CD4-positive, alpha-beta T cell treated with Interleukin-10 for 1 hour (primary cell): ENCODE data around the gene ZNF608.

ENCODE experiments used
- DNase-seq: peaks from one replicate; pipeline ENCODE4 v3.0.0-alpha.2; 2020

The ZNF608 gene, protein sequence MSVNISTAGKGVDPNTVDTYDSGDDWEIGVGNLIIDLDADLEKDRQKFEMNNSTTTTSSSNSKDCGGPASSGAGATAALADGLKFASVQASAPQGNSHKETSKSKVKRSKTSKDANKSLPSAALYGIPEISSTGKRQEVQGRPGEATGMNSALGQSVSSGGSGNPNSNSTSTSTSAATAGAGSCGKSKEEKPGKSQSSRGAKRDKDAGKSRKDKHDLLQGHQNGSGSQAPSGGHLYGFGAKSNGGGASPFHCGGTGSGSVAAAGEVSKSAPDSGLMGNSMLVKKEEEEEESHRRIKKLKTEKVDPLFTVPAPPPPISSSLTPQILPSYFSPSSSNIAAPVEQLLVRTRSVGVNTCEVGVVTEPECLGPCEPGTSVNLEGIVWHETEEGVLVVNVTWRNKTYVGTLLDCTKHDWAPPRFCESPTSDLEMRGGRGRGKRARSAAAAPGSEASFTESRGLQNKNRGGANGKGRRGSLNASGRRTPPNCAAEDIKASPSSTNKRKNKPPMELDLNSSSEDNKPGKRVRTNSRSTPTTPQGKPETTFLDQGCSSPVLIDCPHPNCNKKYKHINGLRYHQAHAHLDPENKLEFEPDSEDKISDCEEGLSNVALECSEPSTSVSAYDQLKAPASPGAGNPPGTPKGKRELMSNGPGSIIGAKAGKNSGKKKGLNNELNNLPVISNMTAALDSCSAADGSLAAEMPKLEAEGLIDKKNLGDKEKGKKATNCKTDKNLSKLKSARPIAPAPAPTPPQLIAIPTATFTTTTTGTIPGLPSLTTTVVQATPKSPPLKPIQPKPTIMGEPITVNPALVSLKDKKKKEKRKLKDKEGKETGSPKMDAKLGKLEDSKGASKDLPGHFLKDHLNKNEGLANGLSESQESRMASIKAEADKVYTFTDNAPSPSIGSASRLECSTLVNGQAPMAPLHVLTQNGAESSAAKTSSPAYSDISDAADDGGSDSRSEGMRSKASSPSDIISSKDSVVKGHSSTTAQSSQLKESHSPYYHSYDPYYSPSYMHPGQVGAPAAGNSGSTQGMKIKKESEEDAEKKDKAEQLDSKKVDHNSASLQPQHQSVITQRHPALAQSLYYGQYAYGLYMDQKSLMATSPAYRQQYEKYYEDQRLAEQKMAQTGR (N-terminal part only)

DNA sequence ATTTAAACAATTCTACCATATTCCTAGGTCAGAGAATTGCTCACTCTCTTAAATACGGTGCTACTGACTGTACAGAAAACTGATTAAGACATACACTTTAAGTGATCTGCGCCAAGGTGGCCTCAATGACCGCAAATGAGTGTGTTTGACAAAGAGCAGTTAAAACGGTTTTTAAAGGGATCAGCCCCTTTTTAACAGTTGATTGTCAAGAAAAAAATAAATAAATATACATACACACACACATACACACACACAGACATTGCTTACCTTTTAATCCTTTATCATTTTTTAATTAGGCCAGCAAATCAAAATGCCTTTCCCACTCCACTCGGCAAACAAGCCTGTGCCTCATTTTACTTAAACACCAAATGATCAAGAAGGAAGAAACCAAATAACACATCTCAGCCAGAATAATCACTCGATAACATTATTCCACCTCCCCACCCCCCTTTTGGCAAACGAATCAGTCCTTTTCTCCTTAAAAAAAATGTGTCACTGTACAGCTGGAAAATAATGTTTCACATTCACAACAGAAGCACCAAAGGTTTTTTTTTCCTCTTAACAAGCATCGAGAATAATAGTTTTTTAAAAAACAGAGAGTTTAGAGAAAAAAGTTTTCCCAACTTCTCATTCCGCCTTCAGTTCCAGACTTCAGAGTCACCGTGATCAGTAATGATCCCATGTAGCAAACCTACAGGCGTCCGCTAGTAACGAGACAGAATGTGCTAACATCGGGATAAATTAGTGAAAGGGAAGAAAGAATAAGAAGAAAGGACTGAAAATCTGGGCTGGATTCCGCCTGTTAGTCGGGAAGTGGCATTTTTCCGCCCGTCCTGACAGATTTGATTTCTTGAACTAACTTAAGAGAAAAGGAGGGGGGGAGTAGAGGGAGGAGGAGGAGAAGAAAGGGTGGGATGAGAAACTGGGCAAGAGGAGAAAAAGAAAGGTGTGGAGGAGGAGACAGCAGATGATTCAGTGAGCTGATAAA, at the start of gene ZNF608:
Gene ZNF608, minus strand, starts transcription at position 712 of the 988 bp plus-strand sequence. CDS start 1,650 bp downstream, outside the sequence.
- no peak for DNase-seq

DNA sequence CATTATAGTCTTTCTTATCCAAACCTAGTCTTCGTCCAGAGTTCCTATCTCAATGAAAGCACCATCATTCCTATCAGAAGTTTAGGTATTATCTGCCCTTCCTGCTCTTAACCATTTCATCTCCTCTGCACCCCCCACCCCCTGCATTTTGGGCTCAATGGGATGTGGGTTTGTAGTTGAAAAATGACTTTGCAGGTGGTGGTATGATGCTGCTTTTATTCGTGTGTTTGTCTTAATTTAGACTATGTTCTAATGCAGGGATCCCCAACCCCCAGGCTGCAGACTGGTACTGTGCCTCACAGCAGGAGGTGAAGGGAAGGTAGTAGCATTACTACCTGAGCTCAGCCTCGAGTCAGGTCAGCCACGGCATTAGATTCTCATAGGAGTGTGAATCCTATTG, 49.4 kb upstream of the ZNF608 start:
- DNase-seq = no peak

DNA sequence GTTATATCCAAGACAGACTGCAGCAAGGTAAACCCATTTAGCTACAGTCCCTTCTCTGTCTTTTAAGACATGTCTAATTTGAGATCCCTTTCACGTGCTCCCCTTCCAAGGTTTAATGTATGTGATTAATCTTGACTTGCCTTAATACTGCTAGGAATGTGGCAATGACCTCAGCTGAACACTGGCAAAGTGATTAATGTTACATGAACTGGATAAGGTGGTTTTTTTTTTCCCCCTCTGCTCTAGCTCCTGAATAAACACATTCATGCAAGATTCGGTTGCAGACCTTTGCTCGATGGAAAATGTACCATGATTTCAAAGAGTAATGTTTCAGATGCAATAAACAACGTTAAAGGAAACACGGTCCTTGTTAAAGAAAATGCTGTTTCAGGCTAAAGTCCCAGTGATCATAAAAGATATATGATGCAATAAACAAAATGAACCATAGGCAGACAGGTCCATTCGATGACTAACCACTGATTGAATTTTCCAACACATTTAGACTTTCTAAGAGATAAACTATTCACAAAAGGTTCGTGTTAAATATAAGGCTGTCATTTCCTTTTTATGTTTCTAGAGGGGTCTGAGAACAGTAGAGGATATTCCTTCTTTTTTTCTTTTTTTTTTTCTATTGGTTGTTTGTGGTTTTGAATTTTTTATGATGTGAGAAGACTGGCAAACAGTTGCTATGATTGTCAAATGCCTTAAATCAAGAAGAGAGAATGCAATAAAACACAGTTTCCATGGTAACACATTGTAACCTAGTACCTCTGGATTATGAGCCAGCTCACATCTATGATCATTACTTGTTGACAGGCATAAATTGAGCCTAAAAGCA, 44.7 kb upstream of the ZNF608 start:
- no peak for DNase-seq

DNA sequence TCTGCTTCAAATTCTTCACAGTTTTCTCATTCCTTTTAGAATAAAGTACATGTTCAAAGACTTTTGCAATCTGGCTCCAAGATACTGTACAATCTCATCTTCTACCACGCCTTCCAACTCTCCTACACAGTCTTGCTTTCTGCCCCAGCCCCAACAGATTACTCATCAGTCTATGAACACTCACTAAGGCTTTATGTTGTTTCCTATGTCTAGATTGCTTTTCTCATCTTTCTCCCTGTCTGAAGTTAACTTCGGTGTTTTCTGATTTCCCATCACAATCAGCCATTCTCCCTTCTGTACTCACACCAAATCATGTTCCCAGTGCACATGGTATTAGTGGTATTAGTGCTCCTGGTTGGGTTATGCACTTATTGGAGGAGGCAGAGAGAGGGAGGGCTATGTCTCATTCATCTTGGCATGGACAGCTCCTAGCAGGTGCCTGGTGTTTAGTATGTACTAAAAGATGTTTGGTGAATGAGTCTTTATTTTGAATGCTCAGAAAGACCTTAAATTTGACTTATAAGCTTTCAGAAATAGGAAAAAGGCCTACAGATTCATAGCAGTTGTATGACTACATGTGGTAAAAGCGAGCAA, 44.0 kb upstream of the ZNF608 start:
- no peak for DNase-seq

DNA sequence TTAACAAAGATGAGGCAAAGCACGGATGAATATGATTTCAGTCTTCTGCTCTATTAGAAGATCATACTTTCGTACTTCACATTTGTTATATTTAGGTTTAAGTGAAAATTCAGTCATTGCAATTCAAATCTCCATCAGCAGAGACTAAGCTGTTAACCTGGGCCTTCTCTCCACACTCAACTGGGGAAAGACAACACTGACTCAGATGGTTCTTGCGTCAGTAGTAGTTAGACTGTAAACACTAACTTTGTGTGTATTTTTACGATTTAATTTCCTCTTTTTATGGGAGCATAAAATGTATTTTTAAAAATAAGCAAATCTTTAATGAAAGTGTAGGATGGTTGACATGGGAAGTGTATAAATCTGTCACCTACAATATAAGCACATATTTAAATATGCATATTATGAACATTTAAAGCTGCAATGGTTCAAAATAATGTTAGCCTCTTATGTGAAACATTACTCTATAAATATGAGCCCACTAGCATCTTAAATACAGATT, 42.7 kb upstream of the ZNF608 start:
- no peak for DNase-seq

DNA sequence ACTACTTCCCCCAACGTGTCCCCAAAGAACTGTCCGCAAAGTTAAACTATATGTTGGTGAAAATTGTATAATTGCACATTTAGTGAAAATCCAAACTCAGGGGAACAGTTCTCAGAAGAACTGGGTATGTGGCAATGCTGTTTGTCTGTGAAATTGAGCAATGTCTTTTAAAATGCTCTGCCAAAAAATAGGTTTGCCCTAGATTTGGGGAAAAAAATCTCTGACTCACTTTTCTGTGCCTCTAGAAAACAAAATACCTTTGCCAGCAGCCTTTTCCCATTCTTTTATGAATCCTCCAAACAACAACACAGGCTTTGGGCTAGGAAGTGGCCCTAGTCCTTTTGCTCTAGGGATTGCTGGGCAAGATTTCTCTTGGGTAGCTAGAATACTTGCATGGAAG, 37.4 kb upstream of the ZNF608 start:
- DNase-seq = no peak

DNA sequence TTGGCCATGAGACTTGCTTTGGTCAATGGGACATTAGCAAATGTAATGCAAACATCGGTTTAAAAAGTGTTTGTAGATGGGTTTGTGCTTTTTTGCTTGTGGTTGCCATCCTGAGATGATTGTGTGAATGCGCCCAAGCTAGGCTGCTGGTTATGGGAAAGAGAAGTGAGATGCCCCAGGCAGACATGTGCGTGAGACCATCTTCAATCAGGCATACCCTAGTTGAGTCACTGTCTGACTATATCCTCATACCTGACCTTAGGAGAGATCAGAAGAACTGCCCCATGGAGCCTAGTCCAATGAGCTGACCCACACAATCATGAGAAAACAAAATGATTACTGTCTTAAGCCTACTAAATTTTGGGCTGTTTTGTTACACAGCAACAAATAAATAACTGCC, 36.8 kb upstream of the ZNF608 start:
- DNase-seq = no peak

DNA sequence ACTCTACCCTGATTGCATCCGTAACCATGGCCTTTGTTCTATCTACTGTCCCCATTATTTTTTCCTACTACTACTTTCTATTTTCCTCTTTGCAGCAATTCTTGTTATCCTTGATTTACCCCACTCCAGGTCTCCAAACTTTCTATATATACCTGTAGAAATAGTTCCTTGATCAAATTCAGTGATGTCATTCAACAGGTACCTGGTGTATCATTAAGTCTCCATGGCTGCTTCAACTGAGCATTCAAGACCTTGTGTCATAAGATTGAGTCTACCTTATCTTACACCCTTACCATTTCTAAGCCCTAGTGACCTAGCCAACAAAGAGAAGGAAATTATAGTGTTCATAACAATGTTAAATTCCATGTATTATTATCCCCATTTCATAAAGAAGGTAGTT, 35.8 kb upstream of the ZNF608 start:
- no peak for DNase-seq

DNA sequence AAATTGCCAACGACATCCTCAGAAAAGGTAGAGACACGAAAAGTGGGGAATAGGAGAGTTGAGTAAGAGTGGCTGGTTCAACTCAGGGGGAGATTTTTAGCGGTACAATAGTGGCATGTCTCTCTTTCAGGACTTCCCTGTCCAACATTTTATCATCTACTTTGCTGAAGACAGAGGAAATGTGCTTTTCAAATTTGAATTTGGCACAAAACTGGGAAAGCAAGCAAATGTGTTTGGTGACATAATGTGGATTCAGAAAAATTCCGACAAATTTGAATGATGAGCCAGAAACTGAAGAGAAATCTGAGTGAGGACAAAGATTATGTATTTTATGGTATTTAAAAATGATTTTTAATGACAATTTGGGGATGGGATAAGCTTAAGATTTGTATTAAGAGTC, 33.6 kb upstream of the ZNF608 start:
- DNase-seq = no peak

DNA sequence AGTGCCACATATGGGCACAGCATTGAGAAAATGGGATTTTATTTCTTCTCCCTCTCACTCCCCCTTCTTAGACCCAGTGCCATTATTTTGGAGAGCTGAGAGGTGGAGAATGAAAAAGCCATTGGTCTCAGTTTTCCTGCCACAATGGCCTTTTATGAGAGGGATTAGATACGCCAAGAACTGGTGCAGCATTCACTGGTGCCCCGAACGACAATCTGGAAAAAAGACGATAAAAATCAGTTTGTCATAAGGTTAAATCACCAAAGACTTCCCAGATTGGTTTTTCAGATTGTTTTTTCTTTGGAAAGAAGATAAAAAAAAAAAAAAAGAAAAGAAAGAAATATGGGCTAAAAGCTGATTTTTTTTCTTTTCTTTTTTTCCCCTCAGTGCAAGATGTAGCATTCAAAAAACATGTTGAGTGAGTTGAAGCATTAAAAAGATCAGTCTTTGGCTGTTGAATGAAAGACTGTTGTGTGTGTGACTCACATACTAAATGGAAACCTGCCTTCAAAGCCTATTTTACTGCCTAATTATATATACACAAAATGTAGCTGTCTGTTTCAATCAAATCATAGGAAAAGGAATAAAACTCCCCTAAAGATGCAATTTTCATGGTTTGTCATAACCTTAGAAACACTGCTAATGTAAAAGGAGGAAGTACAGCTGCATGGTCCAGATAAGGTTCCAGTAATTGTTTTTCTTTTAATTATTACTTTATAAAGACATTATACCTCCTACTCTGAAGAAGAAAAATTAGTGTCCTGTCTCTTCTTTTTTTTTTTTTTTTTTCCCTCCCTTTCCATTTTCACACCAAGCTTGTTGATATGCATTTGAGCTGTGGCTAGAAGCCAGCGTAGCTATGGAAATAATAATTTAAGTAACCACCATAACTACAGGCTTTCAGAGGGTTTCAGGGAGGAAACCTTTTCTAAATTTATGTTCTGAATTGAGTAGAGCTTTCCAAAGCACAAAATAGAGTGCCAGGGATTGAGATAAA, 27.2 kb upstream of the ZNF608 start:
- no peak for DNase-seq

DNA sequence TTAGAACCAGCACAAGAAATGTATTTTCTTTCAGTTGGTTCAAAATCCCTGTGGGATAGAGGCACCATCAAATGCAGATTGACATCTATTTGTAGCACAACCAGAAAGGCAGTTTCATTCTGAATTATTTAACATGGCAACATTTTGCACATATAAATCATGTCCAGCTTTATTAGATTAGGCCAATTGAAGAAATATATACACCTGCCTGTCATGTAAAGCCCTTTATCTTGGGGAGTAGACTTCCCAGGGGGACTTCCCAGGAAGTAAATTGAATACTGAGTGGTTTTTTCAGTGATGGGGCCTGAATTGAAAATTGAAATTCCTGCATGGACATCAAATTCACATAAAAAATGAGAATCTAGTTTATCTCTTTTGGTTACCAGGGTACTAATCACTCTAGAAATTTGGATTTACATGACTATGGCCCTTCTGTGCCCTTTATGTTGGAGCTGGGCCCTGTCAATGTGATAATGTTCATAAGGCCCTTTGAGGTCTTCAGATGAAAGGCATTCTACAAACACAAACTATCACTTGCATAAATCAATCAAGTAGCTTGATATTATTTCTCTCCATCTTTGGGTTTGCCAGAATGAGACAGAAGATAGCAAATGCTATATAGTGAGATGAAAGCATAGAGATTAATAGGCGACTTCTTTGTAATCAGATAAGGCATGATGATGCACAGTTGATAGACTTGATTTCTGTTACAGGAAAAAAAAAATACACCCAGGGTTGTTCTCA, 26.2 kb upstream of the ZNF608 start:
- DNase-seq = no peak

DNA sequence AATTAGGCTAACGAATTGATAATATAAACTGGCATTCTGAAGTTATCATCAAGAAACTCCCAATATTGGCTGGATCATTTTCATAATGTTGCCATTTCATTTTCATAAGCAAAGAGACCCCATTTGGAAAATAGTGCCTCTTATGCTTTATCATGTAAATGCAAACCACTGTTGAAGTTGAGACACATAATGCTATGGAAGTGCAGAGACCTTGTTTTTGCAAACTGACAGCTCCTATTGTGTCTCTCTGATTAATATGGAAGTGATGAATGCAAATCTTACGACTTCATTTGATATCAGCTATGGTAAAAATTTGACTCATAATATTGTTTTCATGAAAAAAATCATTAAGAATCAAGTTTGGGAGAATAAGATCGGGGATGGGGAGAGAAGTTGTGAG, 25.3 kb upstream of the ZNF608 start:
- DNase-seq = no peak

DNA sequence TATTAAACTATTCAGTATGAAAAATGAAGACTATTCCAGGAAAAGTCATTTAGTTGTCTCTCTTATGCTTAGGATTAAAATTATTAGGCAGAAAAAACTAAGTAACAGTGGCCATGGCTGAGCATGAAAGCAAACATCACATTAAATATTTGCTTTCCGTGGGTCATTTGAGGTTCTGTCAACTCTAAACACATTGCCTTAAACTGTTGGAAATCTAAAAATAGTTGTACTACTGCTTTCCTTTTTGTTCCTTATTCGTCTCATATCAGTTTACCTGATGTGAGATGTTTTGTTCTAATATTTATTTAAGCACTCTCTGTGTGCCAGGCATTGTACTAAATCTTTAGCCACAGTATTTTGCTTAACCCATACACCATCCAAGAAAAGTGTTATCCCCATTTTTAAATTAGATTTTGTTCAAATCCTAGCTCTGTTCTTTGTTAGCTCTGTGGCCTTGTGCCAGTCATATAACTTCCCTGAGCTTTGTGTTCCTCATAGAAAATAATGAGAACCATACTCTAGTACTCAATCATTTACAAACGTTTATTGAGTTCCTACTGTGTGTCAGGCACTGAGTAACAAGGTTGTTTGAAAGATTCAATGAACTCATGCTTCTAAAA, 18.7 kb upstream of the ZNF608 start:
- no peak for DNase-seq

DNA sequence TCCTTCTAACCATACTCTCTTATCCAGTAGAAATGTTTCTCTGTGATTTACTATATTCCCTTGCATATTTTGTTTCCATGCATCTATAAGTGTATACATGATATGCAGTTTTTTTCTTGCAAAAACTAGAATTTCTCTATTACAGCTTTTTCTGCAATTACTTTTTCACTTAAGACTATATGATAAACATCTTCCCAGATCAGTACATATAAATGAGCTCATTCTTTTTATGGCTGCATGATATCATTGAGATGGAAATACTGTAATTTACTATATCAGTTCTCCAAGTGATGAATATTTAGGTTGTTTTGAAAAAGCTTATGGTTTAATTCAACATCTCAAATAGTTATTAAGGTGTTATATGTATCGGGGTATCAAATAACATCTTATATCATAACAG, 18.1 kb upstream of the ZNF608 start:
- DNase-seq = no peak

DNA sequence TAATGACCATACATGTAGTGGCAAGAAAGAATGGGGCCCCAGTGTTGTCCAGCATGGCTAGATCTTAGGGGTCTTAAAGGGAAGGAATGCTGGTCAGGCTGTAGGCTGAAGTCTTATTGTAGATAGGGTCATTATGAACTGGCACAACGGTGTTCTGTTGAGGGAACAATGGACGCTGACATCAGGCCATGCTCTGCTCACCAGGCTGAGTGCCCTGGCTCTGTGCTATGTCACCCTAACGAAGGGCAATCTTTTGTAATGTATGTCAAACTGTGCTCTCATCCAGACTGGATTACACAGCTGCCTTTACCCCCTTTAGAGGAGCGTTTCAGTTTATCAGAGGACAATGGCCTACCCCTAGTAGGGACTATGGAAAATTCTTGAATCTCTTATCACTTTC, 14.6 kb upstream of the ZNF608 start:
- no peak for DNase-seq

DNA sequence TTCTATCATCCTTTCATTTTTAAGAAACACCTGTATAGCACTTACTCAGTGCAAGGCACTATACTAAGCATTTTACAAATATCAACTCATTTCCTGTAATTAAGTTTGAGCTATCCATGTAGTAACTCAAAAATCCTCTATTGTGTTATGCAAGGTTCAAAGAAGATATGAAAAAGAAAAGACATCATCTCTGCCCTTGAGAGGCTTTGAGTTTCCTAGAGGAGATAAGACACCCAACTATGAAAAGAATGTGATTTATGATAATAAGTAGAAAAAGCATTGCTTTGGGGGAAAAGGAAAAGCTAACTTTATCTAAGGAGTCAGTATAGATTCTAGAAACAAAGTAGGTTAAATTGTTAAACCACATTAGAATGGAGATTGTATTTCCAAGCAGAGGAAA, 14.2 kb upstream of the ZNF608 start:
- DNase-seq = no peak

DNA sequence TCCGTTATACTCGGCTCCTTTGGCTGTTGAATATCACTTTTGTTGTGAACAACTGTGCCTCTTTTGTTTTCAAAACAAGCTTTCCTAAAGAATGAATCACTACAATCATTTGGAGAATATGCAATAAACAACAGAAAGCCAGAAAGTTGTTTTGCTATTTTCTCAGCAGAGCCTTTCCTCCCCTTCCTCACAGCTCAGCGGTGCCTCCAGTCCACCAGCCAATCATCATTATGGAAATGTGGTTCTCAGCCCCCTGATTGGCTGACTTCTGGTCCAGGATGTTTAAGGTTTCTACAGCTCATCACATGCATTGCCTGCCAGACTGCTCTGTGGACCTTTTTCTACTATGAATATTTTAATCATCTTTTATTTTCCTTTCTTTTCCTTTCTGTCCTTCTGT, 9.1 kb upstream of the ZNF608 start:
- DNase-seq = no peak

DNA sequence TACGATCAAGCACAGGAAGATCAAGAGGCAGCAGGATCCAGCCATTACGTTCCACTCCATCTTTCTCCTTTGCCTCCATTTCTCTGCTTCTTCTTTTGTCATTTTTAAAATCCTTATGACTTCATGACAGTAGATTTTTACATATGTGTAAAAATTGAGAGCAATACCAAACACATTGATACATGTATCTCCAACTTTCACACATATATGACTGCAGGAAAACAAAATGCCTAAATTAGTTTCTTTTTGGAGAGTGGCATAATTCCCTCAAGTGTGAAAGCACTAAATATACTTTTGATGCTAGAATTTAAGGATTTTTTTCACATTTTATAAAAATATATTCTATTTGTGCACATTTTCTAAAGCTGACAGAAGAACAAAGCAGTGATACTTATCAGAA, 8.6 kb upstream of the ZNF608 start:
- no peak for DNase-seq
